ENCODE data around the gene HLA-DRA.
"Not testable (repeated sequence)": the region's sequence is repeated elsewhere in the genome, so short reads cannot be mapped to it uniquely, and the experiment has no call there.

- TF ChIP-seq CTCF (IDR thresholded peaks at IDR 0.05; ENCODE audit: poor library complexity, severe bottlenecking); EZH2 (IDR thresholded peaks at IDR 0.05; ENCODE audit: borderline replicate concordance, insufficient read depth, low read length, poor library complexity, severe bottlenecking); POLR2AphosphoS5 (IDR thresholded peaks at IDR 0.05); MXI1 (conservative IDR thresholded peaks at IDR 0.05; ENCODE audit: poor library complexity, severe bottlenecking); RAD21 (conservative IDR thresholded peaks at IDR 0.05); REST (IDR thresholded peaks at IDR 0.05; ENCODE audit: borderline replicate concordance); SMC3 (conservative IDR thresholded peaks at IDR 0.05; ENCODE audit: poor library complexity): not testable (repeated sequence)
These were observed 5.7 kb upstream of the HLA-DRA start for GRCh38 chr6:32433950-32434349.

All from neural cell (in vitro differentiated cells).